ENCODE data around the gene MYO9B.

The MYO9B gene

GRCh38 chr19:17080440-17080801, 4.8 kb downstream of the MYO9B start:
- no peak overlapping the region for H3K4me3 ChIP-seq (ENCODE audit: low read depth, low read length)
- no peak for TF ChIP-seq CTCF (IDR thresholded peaks at IDR 0.05; ENCODE audit: borderline replicate concordance, insufficient read depth, low read depth, low read length)

GRCh38 chr19:17081672-17082630, 6.4 kb downstream of the MYO9B start:
- no peak for TF ChIP-seq CTCF (IDR thresholded peaks at IDR 0.05; ENCODE audit: borderline replicate concordance, insufficient read depth, low read depth, low read length)
- no peak overlapping the region for H3K4me3 ChIP-seq (ENCODE audit: low read depth, low read length)

GRCh38 chr19:17086120-17086519, 10.5 kb downstream of the MYO9B start:
- TF ChIP-seq CTCF (IDR thresholded peaks at IDR 0.05; ENCODE audit: borderline replicate concordance, insufficient read depth, low read depth, low read length), result no peak
- no peak overlapping the region for H3K4me3 ChIP-seq (ENCODE audit: low read depth, low read length)

- no peak for TF ChIP-seq CTCF (IDR thresholded peaks at IDR 0.05; ENCODE audit: borderline replicate concordance, insufficient read depth, low read depth, low read length)
- no peak overlapping the region for H3K4me3 ChIP-seq (ENCODE audit: low read depth, low read length)
Measured at GRCh38 chr19:17086834-17087233, 11.3 kb downstream of the MYO9B start.

- TF ChIP-seq CTCF (IDR thresholded peaks at IDR 0.05; ENCODE audit: borderline replicate concordance, insufficient read depth, low read depth, low read length), result no peak
Measured at GRCh38 chr19:17088552-17088951, 13.0 kb downstream of the MYO9B start.

GRCh38 chr19:17090583-17090982, 15.0 kb downstream of the MYO9B start:
- no peak overlapping the region for H3K4me3 ChIP-seq (ENCODE audit: low read depth, low read length)
- TF ChIP-seq CTCF (IDR thresholded peaks at IDR 0.05; ENCODE audit: borderline replicate concordance, insufficient read depth, low read depth, low read length), result no peak

More at GRCh38 chr19:17088552-17088951, 13.0 kb downstream of the MYO9B start:
- no peak overlapping the region for H3K4me3 ChIP-seq (ENCODE audit: low read depth, low read length)

GRCh38 chr19:17091758-17092333, 16.3 kb downstream of the MYO9B start:
- H3K4me3 ChIP-seq (ENCODE audit: low read depth, low read length), result no peak overlapping the region
- TF ChIP-seq CTCF (IDR thresholded peaks at IDR 0.05; ENCODE audit: borderline replicate concordance, insufficient read depth, low read depth, low read length), result no peak

All from GM12875 (cell line).